SK-MEL-5 (cell line): ENCODE data around the gene SYNJ1. TPM values are rescaled to one million over a fixed set of nuclear protein-coding genes. Genes with fewer than 3 reads are reported as not detected.

Source experiments
- total RNA-seq: library from RNA; depleted of rRNA; stranded (reverse); fragments of >200 nt; shearing (Covaris generic); gene quantifications from 2 replicates; pipeline ENCODE4 v1.2.3, GENCODE V29; 2014; rRNA removed

Gene SYNJ1
- total RNA-seq, 1 experiment from 2014 or later = 34.5 TPM

Other genes with a start within 250 kb of the SYNJ1 start
- 0.53 TPM in 1 of 2 replicates, not detected in the other for gene TCP10L, start 142.5 kb downstream of the SYNJ1 start, total RNA-seq
- gene CFAP298, start 115.6 kb downstream of the SYNJ1 start, total RNA-seq = 45.4 and 55.3 TPM in 2 replicates
- gene PAXBP1, start 43.7 kb upstream of the SYNJ1 start, total RNA-seq = 27.9 and 30.7 TPM in 2 replicates